ENCODE measurements around the gene LRBA. TPM values are rescaled to one million over a fixed set of nuclear protein-coding genes. Genes with fewer than 3 reads are reported as not detected.

LRBA gene
- total RNA-seq, 6 experiments from 2014 or later, result 13.6 to 17.6 (median 15.0) TPM

GRCh38 chr4:150784939-150785338 lies 230.1 kb downstream of the LRBA start:
- H3K27me3 Mint-ChIP-seq (ENCODE audit: insufficient read depth), result no peaks in the 10 kb centered on the region
- no peak for TF ChIP-seq CTCF (IDR thresholded peaks at IDR 0.05)
- no peak for DNase-seq
- no peak overlapping the region for H3K27ac Mint-ChIP-seq
- no peaks in the 10 kb centered on the region for H3K36me3 Mint-ChIP-seq (ENCODE audit: low read depth)
- H3K9me3 Mint-ChIP-seq, result no peaks in the 10 kb centered on the region
- H3K4me3 Mint-ChIP-seq, result no peak overlapping the region
- H3K4me1 Mint-ChIP-seq (ENCODE audit: low read depth), result peaks cover 6% of the 10 kb centered on the region

GRCh38 chr4:150784305-150784704 lies 230.8 kb downstream of the LRBA start:
- Mint-ChIP-seq H3K27me3 (ENCODE audit: insufficient read depth) (no peaks in the 10 kb centered on the region), H3K9me3 (no peaks in the 10 kb centered on the region), H3K4me1 (ENCODE audit: low read depth) (peaks cover 6% of the 10 kb centered on the region)

GRCh38 chr4:150782921-150783320 lies 232.2 kb downstream of the LRBA start:
- no peak overlapping the region for H3K4me3 Mint-ChIP-seq
- H3K36me3 Mint-ChIP-seq (ENCODE audit: low read depth), result no peaks in the 10 kb centered on the region
- H3K27ac Mint-ChIP-seq, result no peak overlapping the region
- DNase-seq, result no peak
- peaks cover 6% of the 10 kb centered on the region for H3K4me1 Mint-ChIP-seq (ENCODE audit: low read depth)
- no peak for TF ChIP-seq CTCF (IDR thresholded peaks at IDR 0.05)
- no peaks in the 10 kb centered on the region for H3K27me3 Mint-ChIP-seq (ENCODE audit: insufficient read depth)
- no peaks in the 10 kb centered on the region for H3K9me3 Mint-ChIP-seq

More at GRCh38 chr4:150784305-150784704, 230.8 kb downstream of the LRBA start:
- no peak overlapping the region for H3K27ac Mint-ChIP-seq
- no peak for DNase-seq
- H3K36me3 Mint-ChIP-seq (ENCODE audit: low read depth), result no peaks in the 10 kb centered on the region
- H3K4me3 Mint-ChIP-seq, result no peak overlapping the region
- no peak for TF ChIP-seq CTCF (IDR thresholded peaks at IDR 0.05)

GRCh38 chr4:150782311-150782710 lies 232.8 kb downstream of the LRBA start:
- DNase-seq, result no peak
- no peak overlapping the region for H3K4me3 Mint-ChIP-seq
- no peaks in the 10 kb centered on the region for H3K27me3 Mint-ChIP-seq (ENCODE audit: insufficient read depth)
- H3K36me3 Mint-ChIP-seq (ENCODE audit: low read depth), result no peaks in the 10 kb centered on the region
- H3K27ac Mint-ChIP-seq, result no peak overlapping the region
- H3K9me3 Mint-ChIP-seq, result no peaks in the 10 kb centered on the region
- no peak for TF ChIP-seq CTCF (IDR thresholded peaks at IDR 0.05)
- H3K4me1 Mint-ChIP-seq (ENCODE audit: low read depth), result peaks cover 6% of the 10 kb centered on the region

- Mint-ChIP-seq H3K27me3 (ENCODE audit: insufficient read depth) (no peaks in the 10 kb centered on the region), H3K9me3 (no peaks in the 10 kb centered on the region), H3K36me3 (ENCODE audit: low read depth) (no peaks in the 10 kb centered on the region), H3K4me3 (no peak overlapping the region), H3K4me1 (ENCODE audit: low read depth) (peaks cover 6% of the 10 kb centered on the region), H3K27ac (no peak overlapping the region)
- no peak for TF ChIP-seq CTCF (IDR thresholded peaks at IDR 0.05)
- DNase-seq, result no peak
These were observed 233.9 kb downstream of the LRBA start for GRCh38 chr4:150781191-150781590.

GRCh38 chr4:150779707-150780106 lies 235.4 kb downstream of the LRBA start:
- Mint-ChIP-seq H3K36me3 (ENCODE audit: low read depth) (no peaks in the 10 kb centered on the region), H3K4me3 (no peak overlapping the region), H3K4me1 (ENCODE audit: low read depth) (peaks cover 6% of the 10 kb centered on the region), H3K27me3 (ENCODE audit: insufficient read depth) (no peaks in the 10 kb centered on the region), H3K9me3 (no peaks in the 10 kb centered on the region), H3K27ac (no peak overlapping the region)
- TF ChIP-seq CTCF (IDR thresholded peaks at IDR 0.05), result no peak
- DNase-seq, result no peak

Measured in HFFc6 (cell line).